Thyroid gland (tissue), 4 donors: ENCODE data around the gene ABCA4.

Experiments
- CTCF ChIP-seq, 6 experiments: fragments of 200-600 bp in 3 of 6; fragments of 450-650 bp in 3 of 6; sonication (generic) in 3 of 6; IDR thresholded peaks; one replicate each; pipeline ENCODE4 v1.5.1; 2016 to 2019; ENCODE audit warnings: antibody characterized with exemption in 6 of 6, mild to moderate bottlenecking in 2 of 6, inconsistent platforms in 1 of 6, moderate library complexity in 1 of 6
- POLR2A ChIP-seq, 2 donors: fragments of 450-650 bp; IDR thresholded peaks; one replicate each; pipeline ENCODE4 v1.6.1; 2017; ENCODE audit warnings: antibody characterized with exemption in 2 of 2, mild to moderate bottlenecking in 2 of 2, moderate library complexity in 1 of 2

- no peak for TF ChIP-seq CTCF (IDR thresholded peaks at IDR 0.05)
- no peak for TF ChIP-seq POLR2A (IDR thresholded peaks at IDR 0.05)
These were observed 16.7 kb downstream of the ABCA4 start for GRCh38 chr1:94104127-94104684.
